K562 (cell line): ENCODE results near the gene PPIA. TPM values are rescaled to one million over a fixed set of nuclear protein-coding genes. Genes with fewer than 3 reads are reported as not detected.

Experiments
- ELF4 ChIP-seq: fragments of 450-650 bp; formaldehyde crosslinking; IDR thresholded peaks from 2 replicates; pipeline ENCODE4 v1.4.0; 2022; ENCODE audit warnings: missing genetic modification characterization
- FOSL1 ChIP-seq: fragments of 200-800 bp; sonication (Bioruptor generic); conservative IDR thresholded peaks from 2 replicates; pipeline ENCODE4 v1.6.1; 2016; ENCODE audit warnings: missing genetic modification characterization, missing compliant biosample characterization
- L3MBTL2 ChIP-seq: fragments of 450-650 bp; IDR thresholded peaks from 2 replicates; pipeline ENCODE4 v1.6.1; 2016; ENCODE audit warnings: mild to moderate bottlenecking, moderate library complexity
- PHF8 ChIP-seq: fragments of 200-600 bp; sonication (generic); IDR thresholded peaks from 2 replicates; pipeline ENCODE4 v1.6.1; 2012; ENCODE audit warnings: mixed run types, mild to moderate bottlenecking, inconsistent platforms, low read length, moderate library complexity, borderline replicate concordance
- POLR2G ChIP-seq: fragments of 200-400 bp; formaldehyde crosslinking; IDR thresholded peaks from 2 replicates; pipeline ENCODE4 v1.6.1; 2017; ENCODE audit warnings: low read depth, mild to moderate bottlenecking, antibody characterized with exemption, low read length, moderate library complexity
- ZBTB17 ChIP-seq: fragments of 450-650 bp; formaldehyde crosslinking; IDR thresholded peaks from 2 replicates; pipeline ENCODE4 v1.4.0; 2020; ENCODE audit warnings: mild to moderate bottlenecking
- polyA plus RNA-seq, 8 experiments: library from polyadenylated mRNA; depleted of rRNA in 4 of 8; stranded (reverse) in 5 of 8; unstranded in 3 of 8; fragments of >200 nt; fragmentation: Nextera tagmentation in 2 of 8; fragmentation: Illumina TruSeq in 1 of 8; extraction: Ambion mirVana in 2 of 8; extraction: Trizol in 1 of 8; gene quantifications; 2 replicates each; pipeline versions ENCODE4 v1.2.1 to v1.2.3, GENCODE V29; 2011 to 2014; ENCODE audit warnings: inconsistent platforms in 1 of 8, missing spikeins in 1 of 8
- total RNA-seq, 7 experiments: library from RNA; depleted of rRNA in 6 of 7; stranded (reverse); fragments of >200 nt in 6 of 7; fragmentation: Illumina TruSeq in 2 of 7; extraction: Trizol in 2 of 7; gene quantifications; 2 replicates each; pipeline versions ENCODE4 v1.2.1 to v1.2.3, GENCODE V29; 2011 to 2021; ENCODE audit warnings: low replicate concordance in 1 of 7
- TF ChIP-seq, protein P1 (sequence below): fragments of 450-650 bp; IDR thresholded peaks from 2 replicates; pipeline ENCODE4 v1.6.1; 2018; ENCODE audit warnings: mild to moderate bottlenecking, low read depth; ENCODE audit not compliant: partially characterized antibody
- TF ChIP-seq, protein P2 (sequence below): sonication (generic); formaldehyde crosslinking; IDR thresholded peaks from 2 replicates; pipeline ENCODE4 v1.9.0; 2022; ENCODE audit warnings: mild to moderate bottlenecking, missing genetic modification reagents
- TF ChIP-seq, protein P3 (sequence below): fragments of 450-650 bp; IDR thresholded peaks from 2 replicates; pipeline ENCODE4 v1.6.1; 2016; ENCODE audit warnings: mild to moderate bottlenecking, moderate library complexity
- TF ChIP-seq, protein P4 (sequence below): fragments of 200-800 bp; sonication (Bioruptor generic); IDR thresholded peaks from 2 replicates; pipeline ENCODE4 v1.6.1; 2017; ENCODE audit warnings: missing genetic modification characterization, missing compliant biosample characterization

The PPIA gene
- total and polyA plus RNA-seq, 9 of the 15 experiments (the other 6 are each of a cell fraction or from before 2014, with no cell fraction given) = 2,583 to 7,504 (median 3,973) TPM

DNA sequence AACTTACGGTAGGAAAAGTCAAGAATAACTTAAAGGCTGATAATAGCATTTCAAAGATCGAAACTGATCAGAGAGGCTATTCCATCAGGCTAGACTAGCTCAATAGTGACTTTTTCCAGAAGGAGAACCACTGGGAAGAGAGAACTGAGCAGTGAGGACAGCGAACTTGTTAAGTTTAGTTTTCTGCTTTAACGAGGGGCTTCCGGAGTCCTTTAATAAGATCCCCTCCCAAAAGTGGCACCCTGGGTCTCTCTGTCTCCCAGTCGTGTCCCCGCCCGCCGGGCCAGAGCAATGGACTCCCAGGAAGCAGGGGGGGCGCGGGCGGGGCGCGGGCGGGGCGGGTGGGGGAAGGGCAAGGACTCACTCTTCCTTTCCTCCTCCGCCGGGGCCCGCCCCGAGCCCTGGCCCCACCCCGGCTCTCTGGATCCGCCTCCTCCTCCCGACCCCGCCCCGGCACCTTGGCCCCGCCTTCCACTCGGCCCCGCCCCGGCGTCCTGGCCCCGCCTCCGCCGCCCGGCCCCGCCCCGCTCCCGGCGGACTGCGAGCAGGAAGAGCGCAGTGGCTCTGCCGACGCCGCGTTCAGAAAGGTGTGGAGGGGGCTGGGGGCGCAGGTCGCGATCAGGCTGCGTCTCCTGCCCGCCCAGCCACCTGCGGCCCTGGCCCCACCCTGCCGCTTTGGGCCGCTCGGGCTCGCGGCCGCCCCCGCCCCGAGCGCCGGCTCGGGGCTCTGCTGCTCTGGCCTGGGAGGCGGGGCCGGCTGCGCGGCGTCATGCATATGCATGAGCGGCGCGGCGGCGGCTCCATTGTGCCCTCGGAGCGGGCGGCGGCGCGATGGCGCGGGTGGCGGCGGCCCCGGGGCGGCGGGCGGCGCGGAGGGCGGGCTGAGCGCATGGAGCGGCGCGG is 48.2 kb upstream of the PPIA start, which contains the start of gene ZMIZ2 (continued):
- TF ChIP-seq, protein P1, sequence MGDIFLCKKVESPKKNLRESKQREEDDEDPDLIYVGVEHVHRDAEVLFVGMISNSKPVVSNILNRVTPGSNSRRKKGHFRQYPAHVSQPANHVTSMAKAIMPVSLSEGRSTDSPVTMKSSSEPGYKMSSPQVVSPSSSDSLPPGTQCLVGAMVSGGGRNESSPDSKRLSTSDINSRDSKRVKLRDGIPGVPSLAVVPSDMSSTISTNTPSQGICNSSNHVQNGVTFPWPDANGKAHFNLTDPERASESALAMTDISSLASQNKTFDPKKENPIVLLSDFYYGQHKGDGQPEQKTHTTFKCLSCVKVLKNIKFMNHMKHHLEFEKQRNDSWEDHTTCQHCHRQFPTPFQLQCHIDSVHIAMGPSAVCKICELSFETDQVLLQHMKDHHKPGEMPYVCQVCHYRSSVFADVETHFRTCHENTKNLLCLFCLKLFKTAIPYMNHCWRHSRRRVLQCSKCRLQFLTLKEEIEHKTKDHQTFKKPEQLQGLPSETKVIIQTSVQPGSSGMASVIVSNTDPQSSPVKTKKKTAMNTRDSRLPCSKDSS = no peak
- TF ChIP-seq ELF4 (CRISPR knock-in tag) = no peak
- TF ChIP-seq POLR2G = peak; percentile 78
- peak; percentile 86 for TF ChIP-seq PHF8
- TF ChIP-seq, protein P2, sequence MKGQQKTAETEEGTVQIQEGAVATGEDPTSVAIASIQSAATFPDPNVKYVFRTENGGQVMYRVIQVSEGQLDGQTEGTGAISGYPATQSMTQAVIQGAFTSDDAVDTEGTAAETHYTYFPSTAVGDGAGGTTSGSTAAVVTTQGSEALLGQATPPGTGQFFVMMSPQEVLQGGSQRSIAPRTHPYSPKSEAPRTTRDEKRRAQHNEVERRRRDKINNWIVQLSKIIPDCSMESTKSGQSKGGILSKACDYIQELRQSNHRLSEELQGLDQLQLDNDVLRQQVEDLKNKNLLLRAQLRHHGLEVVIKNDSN = no peak
- TF ChIP-seq, protein P3, sequence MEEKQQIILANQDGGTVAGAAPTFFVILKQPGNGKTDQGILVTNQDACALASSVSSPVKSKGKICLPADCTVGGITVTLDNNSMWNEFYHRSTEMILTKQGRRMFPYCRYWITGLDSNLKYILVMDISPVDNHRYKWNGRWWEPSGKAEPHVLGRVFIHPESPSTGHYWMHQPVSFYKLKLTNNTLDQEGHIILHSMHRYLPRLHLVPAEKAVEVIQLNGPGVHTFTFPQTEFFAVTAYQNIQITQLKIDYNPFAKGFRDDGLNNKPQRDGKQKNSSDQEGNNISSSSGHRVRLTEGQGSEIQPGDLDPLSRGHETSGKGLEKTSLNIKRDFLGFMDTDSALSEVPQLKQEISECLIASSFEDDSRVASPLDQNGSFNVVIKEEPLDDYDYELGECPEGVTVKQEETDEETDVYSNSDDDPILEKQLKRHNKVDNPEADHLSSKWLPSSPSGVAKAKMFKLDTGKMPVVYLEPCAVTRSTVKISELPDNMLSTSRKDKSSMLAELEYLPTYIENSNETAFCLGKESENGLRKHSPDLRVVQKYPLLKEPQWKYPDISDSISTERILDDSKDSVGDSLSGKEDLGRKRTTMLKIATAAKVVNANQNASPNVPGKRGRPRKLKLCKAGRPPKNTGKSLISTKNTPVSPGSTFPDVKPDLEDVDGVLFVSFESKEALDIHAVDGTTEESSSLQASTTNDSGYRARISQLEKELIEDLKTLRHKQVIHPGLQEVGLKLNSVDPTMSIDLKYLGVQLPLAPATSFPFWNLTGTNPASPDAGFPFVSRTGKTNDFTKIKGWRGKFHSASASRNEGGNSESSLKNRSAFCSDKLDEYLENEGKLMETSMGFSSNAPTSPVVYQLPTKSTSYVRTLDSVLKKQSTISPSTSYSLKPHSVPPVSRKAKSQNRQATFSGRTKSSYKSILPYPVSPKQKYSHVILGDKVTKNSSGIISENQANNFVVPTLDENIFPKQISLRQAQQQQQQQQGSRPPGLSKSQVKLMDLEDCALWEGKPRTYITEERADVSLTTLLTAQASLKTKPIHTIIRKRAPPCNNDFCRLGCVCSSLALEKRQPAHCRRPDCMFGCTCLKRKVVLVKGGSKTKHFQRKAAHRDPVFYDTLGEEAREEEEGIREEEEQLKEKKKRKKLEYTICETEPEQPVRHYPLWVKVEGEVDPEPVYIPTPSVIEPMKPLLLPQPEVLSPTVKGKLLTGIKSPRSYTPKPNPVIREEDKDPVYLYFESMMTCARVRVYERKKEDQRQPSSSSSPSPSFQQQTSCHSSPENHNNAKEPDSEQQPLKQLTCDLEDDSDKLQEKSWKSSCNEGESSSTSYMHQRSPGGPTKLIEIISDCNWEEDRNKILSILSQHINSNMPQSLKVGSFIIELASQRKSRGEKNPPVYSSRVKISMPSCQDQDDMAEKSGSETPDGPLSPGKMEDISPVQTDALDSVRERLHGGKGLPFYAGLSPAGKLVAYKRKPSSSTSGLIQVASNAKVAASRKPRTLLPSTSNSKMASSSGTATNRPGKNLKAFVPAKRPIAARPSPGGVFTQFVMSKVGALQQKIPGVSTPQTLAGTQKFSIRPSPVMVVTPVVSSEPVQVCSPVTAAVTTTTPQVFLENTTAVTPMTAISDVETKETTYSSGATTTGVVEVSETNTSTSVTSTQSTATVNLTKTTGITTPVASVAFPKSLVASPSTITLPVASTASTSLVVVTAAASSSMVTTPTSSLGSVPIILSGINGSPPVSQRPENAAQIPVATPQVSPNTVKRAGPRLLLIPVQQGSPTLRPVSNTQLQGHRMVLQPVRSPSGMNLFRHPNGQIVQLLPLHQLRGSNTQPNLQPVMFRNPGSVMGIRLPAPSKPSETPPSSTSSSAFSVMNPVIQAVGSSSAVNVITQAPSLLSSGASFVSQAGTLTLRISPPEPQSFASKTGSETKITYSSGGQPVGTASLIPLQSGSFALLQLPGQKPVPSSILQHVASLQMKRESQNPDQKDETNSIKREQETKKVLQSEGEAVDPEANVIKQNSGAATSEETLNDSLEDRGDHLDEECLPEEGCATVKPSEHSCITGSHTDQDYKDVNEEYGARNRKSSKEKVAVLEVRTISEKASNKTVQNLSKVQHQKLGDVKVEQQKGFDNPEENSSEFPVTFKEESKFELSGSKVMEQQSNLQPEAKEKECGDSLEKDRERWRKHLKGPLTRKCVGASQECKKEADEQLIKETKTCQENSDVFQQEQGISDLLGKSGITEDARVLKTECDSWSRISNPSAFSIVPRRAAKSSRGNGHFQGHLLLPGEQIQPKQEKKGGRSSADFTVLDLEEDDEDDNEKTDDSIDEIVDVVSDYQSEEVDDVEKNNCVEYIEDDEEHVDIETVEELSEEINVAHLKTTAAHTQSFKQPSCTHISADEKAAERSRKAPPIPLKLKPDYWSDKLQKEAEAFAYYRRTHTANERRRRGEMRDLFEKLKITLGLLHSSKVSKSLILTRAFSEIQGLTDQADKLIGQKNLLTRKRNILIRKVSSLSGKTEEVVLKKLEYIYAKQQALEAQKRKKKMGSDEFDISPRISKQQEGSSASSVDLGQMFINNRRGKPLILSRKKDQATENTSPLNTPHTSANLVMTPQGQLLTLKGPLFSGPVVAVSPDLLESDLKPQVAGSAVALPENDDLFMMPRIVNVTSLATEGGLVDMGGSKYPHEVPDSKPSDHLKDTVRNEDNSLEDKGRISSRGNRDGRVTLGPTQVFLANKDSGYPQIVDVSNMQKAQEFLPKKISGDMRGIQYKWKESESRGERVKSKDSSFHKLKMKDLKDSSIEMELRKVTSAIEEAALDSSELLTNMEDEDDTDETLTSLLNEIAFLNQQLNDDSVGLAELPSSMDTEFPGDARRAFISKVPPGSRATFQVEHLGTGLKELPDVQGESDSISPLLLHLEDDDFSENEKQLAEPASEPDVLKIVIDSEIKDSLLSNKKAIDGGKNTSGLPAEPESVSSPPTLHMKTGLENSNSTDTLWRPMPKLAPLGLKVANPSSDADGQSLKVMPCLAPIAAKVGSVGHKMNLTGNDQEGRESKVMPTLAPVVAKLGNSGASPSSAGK = no peak
- peak; percentile 100 for TF ChIP-seq ZBTB17 (CRISPR knock-in tag)
- TF ChIP-seq, protein P4, sequence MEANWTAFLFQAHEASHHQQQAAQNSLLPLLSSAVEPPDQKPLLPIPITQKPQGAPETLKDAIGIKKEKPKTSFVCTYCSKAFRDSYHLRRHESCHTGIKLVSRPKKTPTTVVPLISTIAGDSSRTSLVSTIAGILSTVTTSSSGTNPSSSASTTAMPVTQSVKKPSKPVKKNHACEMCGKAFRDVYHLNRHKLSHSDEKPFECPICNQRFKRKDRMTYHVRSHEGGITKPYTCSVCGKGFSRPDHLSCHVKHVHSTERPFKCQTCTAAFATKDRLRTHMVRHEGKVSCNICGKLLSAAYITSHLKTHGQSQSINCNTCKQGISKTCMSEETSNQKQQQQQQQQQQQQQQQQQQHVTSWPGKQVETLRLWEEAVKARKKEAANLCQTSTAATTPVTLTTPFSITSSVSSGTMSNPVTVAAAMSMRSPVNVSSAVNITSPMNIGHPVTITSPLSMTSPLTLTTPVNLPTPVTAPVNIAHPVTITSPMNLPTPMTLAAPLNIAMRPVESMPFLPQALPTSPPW (CRISPR knock-in tag) = peak; percentile 100
- TF ChIP-seq L3MBTL2 = peak; percentile 84
- no peak for TF ChIP-seq FOSL1 (tag)
